ENCODE measurements around the gene ALPK1.

GRCh38 chr4:112448306-112449132 is 151.3 kb downstream of the ALPK1 start:
- TF ChIP-seq CTCF (IDR thresholded peaks at IDR 0.05; ENCODE audit: low read depth, low read length, missing input control), result no peak
- TF ChIP-seq GABPA (IDR thresholded peaks at IDR 0.05 in 1 of 2, conservative IDR thresholded peaks at IDR 0.05 in 1 of 2), result no peak
- TF ChIP-seq YY1 (IDR thresholded peaks at IDR 0.05), result no peak
- no peak for TF ChIP-seq MAX (IDR thresholded peaks at IDR 0.05)
- TF ChIP-seq JUND (IDR thresholded peaks at IDR 0.05), result no peak
- no peak for TF ChIP-seq TAF1 (conservative IDR thresholded peaks at IDR 0.05)
- no peak for TF ChIP-seq REST (IDR thresholded peaks at IDR 0.05)
- no peak for TF ChIP-seq SP1 (IDR thresholded peaks at IDR 0.05)
